Measurements from ENCODE around the gene MYEOV. TPM values are rescaled to one million over a fixed set of nuclear protein-coding genes. Genes with fewer than 3 reads are reported as not detected.

MYEOV gene
- total and polyA plus RNA-seq, 9 donors: 0.12 to 0.79 (median 0.53) TPM; not detected in 3

DNA sequence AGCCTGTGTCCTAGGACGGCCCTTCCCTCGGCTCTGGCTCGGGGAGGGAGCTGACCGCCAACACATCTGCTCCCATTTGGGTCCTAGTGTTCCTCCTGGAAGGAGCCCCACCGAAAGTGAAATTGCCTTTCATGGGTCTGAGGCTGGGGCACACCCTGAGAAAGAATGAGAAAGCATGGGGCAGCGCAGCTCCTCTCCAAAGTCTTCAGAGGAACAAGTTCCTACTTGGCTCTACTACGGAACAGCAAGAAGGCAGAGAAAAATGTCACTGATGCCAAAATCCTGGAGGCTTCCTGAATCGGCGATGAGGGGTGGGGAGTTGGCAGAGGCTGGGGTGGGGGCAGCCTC lies 41.5 kb upstream of the MYEOV start:
- Histone ChIP-seq H3K27me3 (no peaks in the 10 kb centered on the region), H3K4me1 (ENCODE audit: insufficient read depth) (no peaks in the 10 kb centered on the region), H3K36me3 (no peaks in the 10 kb centered on the region), H3K27ac (no peak overlapping the region), H3K9me3 (no peaks in the 10 kb centered on the region), H3K4me3 (no peak overlapping the region)
- whole genome bisulfite sequencing, 3 donors: 69 to 76% (median 71%) methylated on average over 9 of the region's 9 CpGs
- peak in 1 of 5 donors; percentile 7 for DNase-seq
- TF ChIP-seq EP300 (IDR thresholded peaks at IDR 0.05): no peak
- TF ChIP-seq, protein P1, sequence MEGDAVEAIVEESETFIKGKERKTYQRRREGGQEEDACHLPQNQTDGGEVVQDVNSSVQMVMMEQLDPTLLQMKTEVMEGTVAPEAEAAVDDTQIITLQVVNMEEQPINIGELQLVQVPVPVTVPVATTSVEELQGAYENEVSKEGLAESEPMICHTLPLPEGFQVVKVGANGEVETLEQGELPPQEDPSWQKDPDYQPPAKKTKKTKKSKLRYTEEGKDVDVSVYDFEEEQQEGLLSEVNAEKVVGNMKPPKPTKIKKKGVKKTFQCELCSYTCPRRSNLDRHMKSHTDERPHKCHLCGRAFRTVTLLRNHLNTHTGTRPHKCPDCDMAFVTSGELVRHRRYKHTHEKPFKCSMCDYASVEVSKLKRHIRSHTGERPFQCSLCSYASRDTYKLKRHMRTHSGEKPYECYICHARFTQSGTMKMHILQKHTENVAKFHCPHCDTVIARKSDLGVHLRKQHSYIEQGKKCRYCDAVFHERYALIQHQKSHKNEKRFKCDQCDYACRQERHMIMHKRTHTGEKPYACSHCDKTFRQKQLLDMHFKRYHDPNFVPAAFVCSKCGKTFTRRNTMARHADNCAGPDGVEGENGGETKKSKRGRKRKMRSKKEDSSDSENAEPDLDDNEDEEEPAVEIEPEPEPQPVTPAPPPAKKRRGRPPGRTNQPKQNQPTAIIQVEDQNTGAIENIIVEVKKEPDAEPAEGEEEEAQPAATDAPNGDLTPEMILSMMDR (IDR thresholded peaks at IDR 0.05): no peak
- no peak for TF ChIP-seq POLR2A (IDR thresholded peaks at IDR 0.05)
- intact Hi-C loops (cut with DNase I): no loop called here

DNA sequence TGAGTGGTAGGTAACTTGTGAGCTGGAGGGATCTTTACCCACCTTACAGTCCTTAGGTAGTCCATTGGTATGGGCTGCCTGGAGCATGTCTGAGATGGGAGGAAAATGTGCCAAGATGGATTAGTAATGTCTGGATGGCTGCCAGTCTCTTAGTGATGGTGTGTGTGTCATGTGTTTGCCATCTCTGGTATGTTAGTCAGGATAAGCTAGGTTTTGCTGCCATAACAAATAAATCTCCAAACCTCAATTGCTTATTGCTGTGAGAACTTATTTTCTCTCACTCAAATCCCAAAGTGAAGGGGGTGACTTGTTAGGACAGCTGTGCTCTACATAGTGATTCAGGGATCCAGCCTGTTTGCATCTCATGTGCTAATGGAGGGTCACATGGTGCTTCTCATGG lies 40.9 kb upstream of the MYEOV start:
- TF ChIP-seq, protein P1 (IDR thresholded peaks at IDR 0.05): no peak
- TF ChIP-seq EP300 (IDR thresholded peaks at IDR 0.05) (no peak), POLR2A (IDR thresholded peaks at IDR 0.05) (no peak)
- H3K9me3 ChIP-seq: no peaks in the 10 kb centered on the region
- no peak for DNase-seq
- H3K4me3 ChIP-seq: no peak overlapping the region
- intact Hi-C loops (cut with DNase I): no loop called here
- no peak overlapping the region for H3K27ac ChIP-seq
- H3K36me3 ChIP-seq: no peaks in the 10 kb centered on the region
- H3K4me1 ChIP-seq (ENCODE audit: insufficient read depth): no peaks in the 10 kb centered on the region
- no peaks in the 10 kb centered on the region for H3K27me3 ChIP-seq

DNA sequence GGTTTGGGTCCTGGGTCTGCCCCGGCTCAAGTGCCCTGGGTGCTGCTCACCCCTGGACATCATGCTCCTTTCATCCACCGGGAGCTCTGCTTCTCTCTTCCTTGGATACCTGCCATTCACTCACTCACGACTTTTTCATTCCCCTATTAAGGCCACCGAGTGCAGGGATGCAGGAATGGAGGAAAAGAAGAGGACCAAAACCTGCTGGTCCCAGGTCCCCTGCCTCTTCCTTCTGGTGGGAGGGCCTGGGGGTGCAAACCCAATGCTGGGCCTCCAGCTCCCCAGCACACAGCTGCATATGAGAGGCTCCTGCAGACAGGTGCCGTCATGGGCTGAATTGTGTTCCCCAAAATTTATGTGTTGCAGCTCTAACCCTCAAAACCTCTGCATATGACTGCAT lies 36.8 kb upstream of the MYEOV start:
- no peaks in the 10 kb centered on the region for H3K27me3 ChIP-seq

DNA sequence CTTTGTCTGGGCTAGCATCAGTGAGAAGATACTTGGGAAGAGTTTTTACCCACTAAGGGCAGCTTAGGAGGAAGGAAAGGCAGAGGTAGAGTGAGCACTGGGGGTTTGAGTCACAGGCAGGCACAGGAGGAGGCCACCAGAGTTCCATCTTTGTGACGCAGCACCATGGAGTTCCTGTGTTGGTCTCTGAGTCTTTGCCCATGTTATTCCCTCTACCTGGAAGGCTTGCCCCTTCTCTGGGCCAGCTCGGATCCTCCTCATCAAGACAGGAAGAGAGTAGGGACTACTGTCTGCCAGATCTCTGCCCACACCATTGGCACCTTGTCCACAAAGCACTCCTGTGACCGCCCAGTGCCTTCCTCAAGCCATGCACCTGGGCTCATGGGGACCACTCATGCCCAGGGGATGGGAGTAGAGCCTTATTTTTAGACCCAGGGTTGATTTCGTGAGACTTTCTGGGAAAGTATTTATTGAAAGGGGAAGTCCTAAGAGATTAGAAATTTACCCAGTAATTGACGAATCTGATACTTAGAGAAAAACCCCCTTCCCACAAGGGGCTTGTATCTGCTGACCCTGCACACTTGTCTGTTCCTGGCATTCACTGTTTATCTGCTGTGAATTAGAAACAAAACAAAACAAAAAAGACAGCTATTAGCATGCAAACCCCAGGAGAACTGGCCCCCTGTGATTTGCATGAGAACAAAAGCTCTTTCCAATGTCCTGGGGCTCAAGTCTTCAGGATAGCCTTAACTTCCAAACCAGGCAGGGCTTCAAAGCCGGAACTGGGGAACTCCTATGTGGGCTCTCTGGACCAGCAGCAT lies 35.9 kb upstream of the MYEOV start:
- intact Hi-C loops (cut with DNase I): no loop called here
- Histone ChIP-seq H3K9me3 (no peaks in the 10 kb centered on the region), H3K4me1 (ENCODE audit: insufficient read depth) (no peaks in the 10 kb centered on the region), H3K4me3 (no peak overlapping the region), H3K27me3 (no peaks in the 10 kb centered on the region), H3K27ac (no peak overlapping the region), H3K36me3 (no peaks in the 10 kb centered on the region)
- WGBS, 3 donors: 56 to 68% (median 60%) methylated on average over 6 of the region's 6 CpGs
- TF ChIP-seq POLR2A (IDR thresholded peaks at IDR 0.05) (no peak), EP300 (IDR thresholded peaks at IDR 0.05) (no peak)
- TF ChIP-seq, protein P1 (IDR thresholded peaks at IDR 0.05): no peak
- DNase-seq: peak in 1 of 5 donors; percentile 2

More for the DNA sequence above, 36.8 kb upstream of the MYEOV start:
- DNase-seq: no peak
- TF ChIP-seq, protein P1 (IDR thresholded peaks at IDR 0.05): no peak
- TF ChIP-seq POLR2A (IDR thresholded peaks at IDR 0.05) (no peak), EP300 (IDR thresholded peaks at IDR 0.05) (no peak)
- intact Hi-C loops (cut with DNase I): no loop called here
- Histone ChIP-seq H3K36me3 (no peaks in the 10 kb centered on the region), H3K4me3 (no peak overlapping the region), H3K9me3 (no peaks in the 10 kb centered on the region), H3K27ac (no peak overlapping the region), H3K4me1 (ENCODE audit: insufficient read depth) (no peaks in the 10 kb centered on the region)
- 47 to 62% (median 50%) methylated on average over 5 of the region's 5 CpGs for WGBS, 3 donors
